LoVo (cell line): ENCODE results near the gene ABCF1.
A peak's percentile ranks its signal among the peaks of the same experiment; 100 is the strongest.

ENCODE experiments used
- DNase-seq: peaks from one replicate; pipeline ENCODE4 v3.0.0-alpha.2; 2016; ENCODE audit warnings: low spot score

ABCF1 gene

GRCh38 chr6:30601815-30602641, 30.8 kb downstream of the ABCF1 start:
- DNase-seq: no peak

GRCh38 chr6:30603961-30604360, 32.7 kb downstream of the ABCF1 start:
- DNase-seq: no peak

- no peak for DNase-seq
Observed at GRCh38 chr6:30610065-30610464, 38.8 kb downstream of the ABCF1 start.

- no peak for DNase-seq
Observed at GRCh38 chr6:30611150-30611855, 40.1 kb downstream of the ABCF1 start.

- DNase-seq: no peak
Observed at GRCh38 chr6:30611856-30612194, 40.6 kb downstream of the ABCF1 start.

GRCh38 chr6:30612213-30612612, 41.0 kb downstream of the ABCF1 start:
- DNase-seq: no peak

- DNase-seq: no peak
Observed at GRCh38 chr6:30612687-30613248, 41.5 kb downstream of the ABCF1 start.

- DNase-seq: no peak
Observed at GRCh38 chr6:30613251-30614043, 42.2 kb downstream of the ABCF1 start.

- no peak for DNase-seq
Observed at GRCh38 chr6:30614044-30614842, 43.0 kb downstream of the ABCF1 start.

GRCh38 chr6:30614843-30615218, 43.6 kb downstream of the ABCF1 start:
- DNase-seq: peak; percentile 88

GRCh38 chr6:30615219-30615957, 44.1 kb downstream of the ABCF1 start:
- peak; percentile 64 for DNase-seq

GRCh38 chr6:30615958-30616810, 44.9 kb downstream of the ABCF1 start:
- DNase-seq: peak; percentile 63

- peak; percentile 100 for DNase-seq
Observed at GRCh38 chr6:30616811-30617564, 45.7 kb downstream of the ABCF1 start, which contains the start of gene PPP1R10. TSS of gene PPP1R10 (minus strand) at chr6:30617243. CDS start at chr6:30609944, 7,299 bp downstream.

- peak; percentile 98 for DNase-seq
Observed at GRCh38 chr6:30617565-30618269, 46.5 kb downstream of the ABCF1 start, which contains the start of gene MRPS18B. TSS of gene MRPS18B (plus strand) at chr6:30617840. CDS start at chr6:30617866, 26 bp downstream.

- peak; percentile 45 for DNase-seq
Observed at GRCh38 chr6:30618270-30618797, 47.1 kb downstream of the ABCF1 start.

- DNase-seq: no peak
Observed at GRCh38 chr6:30619561-30619960, 48.3 kb downstream of the ABCF1 start.

- DNase-seq: no peak
Observed at GRCh38 chr6:30625511-30625910, 54.3 kb downstream of the ABCF1 start.
